SK-N-SH (cell line): ENCODE results near the gene TRAK1. TPM values are rescaled to one million over a fixed set of nuclear protein-coding genes. Genes with fewer than 3 reads are reported as not detected.

Experiments used
- CTCF ChIA-PET: fragments of 300-600, 350-600 bp; formaldehyde crosslinking; extraction: SDS; loops from one replicate; lab custom pipeline; 2021; lab: Yijun Ruan, JAX
- POLR2A ChIA-PET: fragments of 350-600 bp; sonication (Branson Sonifier 250); formaldehyde crosslinking; extraction: SDS; loops from one replicate; lab custom pipeline; 2020; ENCODE audit warnings: antibody characterized with exemption, inconsistent platforms; lab: Yijun Ruan, JAX
- DNase-seq: peaks from one replicate; pipeline ENCODE4 v3.0.0; 2012
- H2AFZ ChIP-seq: fragments of 200-600 bp; sonication (generic); 2 replicates; pipeline ENCODE4 v1.8.1; 2016; ENCODE audit warnings: antibody characterized with exemption, mild to moderate bottlenecking, low read depth
- H3F3A ChIP-seq: fragments of 200-600 bp; sonication (generic); replicated peaks from 2 replicates; pipeline ENCODE3; 2016; ENCODE audit warnings: antibody characterized with exemption, mild to moderate bottlenecking; ENCODE audit not compliant: insufficient read depth
- H3K27ac ChIP-seq, 2 experiments: fragments of 200-500 bp in 1 of 2; fragments of 200-600 bp in 1 of 2; sonication (Bioruptor generic) in 1 of 2; sonication (generic), shearing (Covaris generic) in 1 of 2; 2 replicates each; pipeline versions ENCODE4 v1.5.1 to v1.6.1; 2014 to 2016; ENCODE audit warnings: low read depth in 2 of 2, inconsistent platforms in 1 of 2, low read length in 1 of 2, mild to moderate bottlenecking in 1 of 2, mixed read lengths in 1 of 2
- H3K27me3 ChIP-seq: fragments of 200-600 bp; sonication (generic), shearing (Covaris generic); 2 replicates; pipeline ENCODE4 v1.6.1; 2016; ENCODE audit warnings: mixed run types; ENCODE audit not compliant: insufficient read depth
- H3K36me3 ChIP-seq, 2 experiments: fragments of 200-500 bp in 1 of 2; fragments of 200-600 bp in 1 of 2; sonication (Bioruptor generic) in 1 of 2; sonication (generic) in 1 of 2; replicated peaks in 1 of 2; 2 replicates each; pipeline versions ENCODE3 to v1.5.1; 2014 to 2016; ENCODE audit warnings: low read length in 1 of 2, mild to moderate bottlenecking in 1 of 2; ENCODE audit not compliant: insufficient read depth in 2 of 2, control insufficient read depth in 1 of 2
- H3K4me1 ChIP-seq, 2 experiments: fragments of 200-500 bp in 1 of 2; fragments of 200-600 bp in 1 of 2; sonication (Bioruptor generic) in 1 of 2; sonication (generic), shearing (Covaris generic) in 1 of 2; 2 replicates each; pipeline versions ENCODE4 v1.5.1 to v1.6.1; 2014 to 2016; ENCODE audit warnings: low read depth in 1 of 2, low read length in 1 of 2, mixed run types in 1 of 2; ENCODE audit not compliant: insufficient read depth in 2 of 2, control insufficient read depth in 1 of 2
- H3K4me2 ChIP-seq: fragments of 200-600 bp; sonication (generic), shearing (Covaris generic); 2 replicates; pipeline ENCODE4 v1.6.1; 2017; ENCODE audit warnings: mixed run types
- H3K4me3 ChIP-seq, 2 experiments: fragments of 200-500 bp in 1 of 2; fragments of 200-600 bp in 1 of 2; sonication (Bioruptor generic) in 1 of 2; sonication (generic), shearing (Covaris generic) in 1 of 2; 2 replicates each; pipeline versions ENCODE4 v1.5.1 to v1.8.1; 2014 to 2016; ENCODE audit warnings: low read depth in 2 of 2, inconsistent platforms in 1 of 2, low read length in 1 of 2, mild to moderate bottlenecking in 1 of 2, mixed read lengths in 1 of 2, moderate library complexity in 1 of 2
- H3K79me2 ChIP-seq: fragments of 200-600 bp; sonication (generic); 2 replicates; pipeline ENCODE4 v1.8.1; 2017; ENCODE audit warnings: mild to moderate bottlenecking; ENCODE audit not compliant: insufficient read depth
- H3K9ac ChIP-seq: fragments of 200-600 bp; sonication (generic); 2 replicates; pipeline ENCODE4 v1.6.1; 2017; ENCODE audit warnings: mixed run types
- H3K9me2 ChIP-seq: fragments of 200-600 bp; sonication (generic); 2 replicates; pipeline ENCODE4 v1.6.1; 2017; ENCODE audit warnings: mixed run types
- H3K9me3 ChIP-seq: fragments of 200-600 bp; sonication (generic); 2 replicates; pipeline ENCODE4 v1.6.1; 2017; ENCODE audit warnings: mixed run types, mild to moderate bottlenecking, moderate library complexity
- H4K20me1 ChIP-seq: fragments of 200-600 bp; sonication (generic); 2 replicates; pipeline ENCODE4 v1.6.1; 2017; ENCODE audit warnings: mild to moderate bottlenecking, mixed run types; ENCODE audit not compliant: insufficient read depth
- EZH2phosphoT487 ChIP-seq: fragments of 200-600 bp; sonication (generic); IDR thresholded peaks from 2 replicates; pipeline ENCODE4 v1.6.1; 2017; ENCODE audit warnings: low read depth, mixed run types, mild to moderate bottlenecking, antibody characterized with exemption, moderate library complexity, borderline replicate concordance
- FOXM1 ChIP-seq: IDR thresholded peaks from 2 replicates; pipeline ENCODE4 v1.4.0; 2012; ENCODE audit warnings: low read depth, mild to moderate bottlenecking
- GABPA ChIP-seq: IDR thresholded peaks from 2 replicates; pipeline ENCODE4 v1.4.0; 2012; ENCODE audit warnings: low read depth, mild to moderate bottlenecking
- GATA2 ChIP-seq: sonication (generic); formaldehyde crosslinking; IDR thresholded peaks from 2 replicates; pipeline ENCODE4 v1.5.0; 2020; ENCODE audit warnings: mild to moderate bottlenecking, missing genetic modification reagents
- JUND ChIP-seq: IDR thresholded peaks from 2 replicates; pipeline ENCODE4 v1.4.0; 2012
- MEF2A ChIP-seq: IDR thresholded peaks from 2 replicates; pipeline ENCODE4 v1.4.0; 2012; ENCODE audit warnings: low read depth, borderline replicate concordance
- NRF1 ChIP-seq: IDR thresholded peaks from 2 replicates; pipeline ENCODE4 v1.6.1; 2012; ENCODE audit warnings: low read depth, mild to moderate bottlenecking, low read length
- RAD21 ChIP-seq: IDR thresholded peaks from 2 replicates; pipeline ENCODE4 v1.6.1; 2012; ENCODE audit warnings: mild to moderate bottlenecking, low read length
- RCOR1 ChIP-seq: fragments of 150-350 bp; IDR thresholded peaks from 2 replicates; pipeline ENCODE4 v1.6.1; 2017; ENCODE audit warnings: antibody characterized with exemption, low read length
- RXRA ChIP-seq: IDR thresholded peaks from 2 replicates; pipeline ENCODE4 v1.4.0; 2012; ENCODE audit warnings: low read depth, mild to moderate bottlenecking, borderline replicate concordance
- SMC3 ChIP-seq: IDR thresholded peaks from 2 replicates; pipeline ENCODE4 v1.6.1; 2012; ENCODE audit warnings: low read depth, low read length, improper control_type of control experiment
- WGBS: methylation state at CpG from one replicate; pipeline ENCODE4 v1.1.6; 2017; ENCODE audit warnings: low lambda C conversion rate; 5-methylcytosine and 5-hydroxymethylcytosine counted together
- polyA plus RNA-seq, 3 experiments: library from polyadenylated mRNA; depleted of rRNA; stranded (reverse); fragments of >200 nt; gene quantifications; 2 replicates each; pipeline ENCODE4 v1.2.3, GENCODE V29; 2012
- TF ChIP-seq, protein P1 (sequence below): IDR thresholded peaks from 2 replicates; pipeline ENCODE4 v1.4.0; 2012; ENCODE audit warnings: low read depth
- TF ChIP-seq, protein P2 (sequence below): fragments of 150-350 bp; IDR thresholded peaks from 2 replicates; pipeline ENCODE4 v1.6.1; 2017; ENCODE audit warnings: antibody characterized with exemption, low read length, low read depth, borderline replicate concordance
- TF ChIP-seq, protein P3 (sequence below): IDR thresholded peaks from 2 replicates; pipeline ENCODE4; 2012
- TF ChIP-seq, protein P4 (sequence below): IDR thresholded peaks from 2 replicates; pipeline ENCODE4 v1.4.0; 2012; ENCODE audit warnings: low read depth, borderline replicate concordance
- TF ChIP-seq, protein P5 (sequence below): fragments of 150-350 bp; IDR thresholded peaks from 2 replicates; pipeline ENCODE4 v1.6.1; 2016; ENCODE audit warnings: mild to moderate bottlenecking, low read depth, low read length
- TF ChIP-seq, protein P6 (sequence below): IDR thresholded peaks from 2 replicates; pipeline ENCODE4 v1.6.1; 2012; ENCODE audit warnings: mild to moderate bottlenecking, low read depth, low read length, moderate library complexity
- TF ChIP-seq, protein P7 (sequence below): IDR thresholded peaks from 2 replicates; pipeline ENCODE4 v1.4.0; 2012; ENCODE audit warnings: low read depth, borderline replicate concordance

Gene TRAK1
- polyA plus RNA-seq, 1 of the 3 experiments (the other 2 are of a cell fraction) = 12.5 TPM

DNA sequence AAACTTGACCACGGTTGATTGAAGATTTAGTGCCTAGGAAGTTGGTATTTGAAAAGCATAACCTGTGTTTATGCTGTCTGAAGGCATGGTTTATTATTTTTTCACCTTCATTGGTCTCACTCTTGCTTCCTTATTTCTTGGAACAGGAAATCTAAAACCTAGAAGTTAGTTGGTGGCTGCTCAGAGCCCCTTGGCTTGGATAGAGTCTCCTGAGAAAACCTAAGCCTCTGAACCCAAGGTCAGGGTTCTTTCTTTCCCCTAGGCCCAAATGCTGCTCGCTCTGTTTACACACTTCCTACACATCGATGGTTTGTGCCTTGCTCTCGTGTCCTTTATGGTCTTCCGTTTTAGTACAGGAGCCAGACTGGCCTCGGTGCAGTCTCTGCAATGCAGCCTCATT is 82.2 kb downstream of the TRAK1 start:
- H3K27me3 ChIP-seq = no peaks in the 10 kb centered on the region
- TF ChIP-seq, protein P1, sequence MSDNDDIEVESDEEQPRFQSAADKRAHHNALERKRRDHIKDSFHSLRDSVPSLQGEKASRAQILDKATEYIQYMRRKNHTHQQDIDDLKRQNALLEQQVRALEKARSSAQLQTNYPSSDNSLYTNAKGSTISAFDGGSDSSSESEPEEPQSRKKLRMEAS = no peak
- TF ChIP-seq JUND = no peak
- TF ChIP-seq, protein P2, sequence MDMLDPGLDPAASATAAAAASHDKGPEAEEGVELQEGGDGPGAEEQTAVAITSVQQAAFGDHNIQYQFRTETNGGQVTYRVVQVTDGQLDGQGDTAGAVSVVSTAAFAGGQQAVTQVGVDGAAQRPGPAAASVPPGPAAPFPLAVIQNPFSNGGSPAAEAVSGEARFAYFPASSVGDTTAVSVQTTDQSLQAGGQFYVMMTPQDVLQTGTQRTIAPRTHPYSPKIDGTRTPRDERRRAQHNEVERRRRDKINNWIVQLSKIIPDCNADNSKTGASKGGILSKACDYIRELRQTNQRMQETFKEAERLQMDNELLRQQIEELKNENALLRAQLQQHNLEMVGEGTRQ = no peak
- no peak for TF ChIP-seq GATA2 (CRISPR knock-in tag)
- no peak for TF ChIP-seq RCOR1
- TF ChIP-seq EZH2phosphoT487 = no peak
- TF ChIP-seq, protein P3, sequence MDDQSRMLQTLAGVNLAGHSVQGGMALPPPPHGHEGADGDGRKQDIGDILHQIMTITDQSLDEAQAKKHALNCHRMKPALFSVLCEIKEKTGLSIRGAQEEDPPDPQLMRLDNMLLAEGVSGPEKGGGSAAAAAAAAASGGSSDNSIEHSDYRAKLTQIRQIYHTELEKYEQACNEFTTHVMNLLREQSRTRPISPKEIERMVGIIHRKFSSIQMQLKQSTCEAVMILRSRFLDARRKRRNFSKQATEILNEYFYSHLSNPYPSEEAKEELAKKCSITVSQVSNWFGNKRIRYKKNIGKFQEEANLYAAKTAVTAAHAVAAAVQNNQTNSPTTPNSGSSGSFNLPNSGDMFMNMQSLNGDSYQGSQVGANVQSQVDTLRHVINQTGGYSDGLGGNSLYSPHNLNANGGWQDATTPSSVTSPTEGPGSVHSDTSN = no peak
- no peak for TF ChIP-seq RXRA
- TF ChIP-seq RAD21 = no peak
- TF ChIP-seq, protein P4, sequence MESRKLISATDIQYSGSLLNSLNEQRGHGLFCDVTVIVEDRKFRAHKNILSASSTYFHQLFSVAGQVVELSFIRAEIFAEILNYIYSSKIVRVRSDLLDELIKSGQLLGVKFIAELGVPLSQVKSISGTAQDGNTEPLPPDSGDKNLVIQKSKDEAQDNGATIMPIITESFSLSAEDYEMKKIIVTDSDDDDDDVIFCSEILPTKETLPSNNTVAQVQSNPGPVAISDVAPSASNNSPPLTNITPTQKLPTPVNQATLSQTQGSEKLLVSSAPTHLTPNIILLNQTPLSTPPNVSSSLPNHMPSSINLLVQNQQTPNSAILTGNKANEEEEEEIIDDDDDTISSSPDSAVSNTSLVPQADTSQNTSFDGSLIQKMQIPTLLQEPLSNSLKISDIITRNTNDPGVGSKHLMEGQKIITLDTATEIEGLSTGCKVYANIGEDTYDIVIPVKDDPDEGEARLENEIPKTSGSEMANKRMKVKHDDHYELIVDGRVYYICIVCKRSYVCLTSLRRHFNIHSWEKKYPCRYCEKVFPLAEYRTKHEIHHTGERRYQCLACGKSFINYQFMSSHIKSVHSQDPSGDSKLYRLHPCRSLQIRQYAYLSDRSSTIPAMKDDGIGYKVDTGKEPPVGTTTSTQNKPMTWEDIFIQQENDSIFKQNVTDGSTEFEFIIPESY = no peak
- no peak for TF ChIP-seq SMC3
- no peak for TF ChIP-seq GABPA
- TF ChIP-seq, protein P5, sequence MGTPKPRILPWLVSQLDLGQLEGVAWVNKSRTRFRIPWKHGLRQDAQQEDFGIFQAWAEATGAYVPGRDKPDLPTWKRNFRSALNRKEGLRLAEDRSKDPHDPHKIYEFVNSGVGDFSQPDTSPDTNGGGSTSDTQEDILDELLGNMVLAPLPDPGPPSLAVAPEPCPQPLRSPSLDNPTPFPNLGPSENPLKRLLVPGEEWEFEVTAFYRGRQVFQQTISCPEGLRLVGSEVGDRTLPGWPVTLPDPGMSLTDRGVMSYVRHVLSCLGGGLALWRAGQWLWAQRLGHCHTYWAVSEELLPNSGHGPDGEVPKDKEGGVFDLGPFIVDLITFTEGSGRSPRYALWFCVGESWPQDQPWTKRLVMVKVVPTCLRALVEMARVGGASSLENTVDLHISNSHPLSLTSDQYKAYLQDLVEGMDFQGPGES = no peak
- no peak for TF ChIP-seq NRF1
- TF ChIP-seq MEF2A = no peak
- TF ChIP-seq, protein P6, sequence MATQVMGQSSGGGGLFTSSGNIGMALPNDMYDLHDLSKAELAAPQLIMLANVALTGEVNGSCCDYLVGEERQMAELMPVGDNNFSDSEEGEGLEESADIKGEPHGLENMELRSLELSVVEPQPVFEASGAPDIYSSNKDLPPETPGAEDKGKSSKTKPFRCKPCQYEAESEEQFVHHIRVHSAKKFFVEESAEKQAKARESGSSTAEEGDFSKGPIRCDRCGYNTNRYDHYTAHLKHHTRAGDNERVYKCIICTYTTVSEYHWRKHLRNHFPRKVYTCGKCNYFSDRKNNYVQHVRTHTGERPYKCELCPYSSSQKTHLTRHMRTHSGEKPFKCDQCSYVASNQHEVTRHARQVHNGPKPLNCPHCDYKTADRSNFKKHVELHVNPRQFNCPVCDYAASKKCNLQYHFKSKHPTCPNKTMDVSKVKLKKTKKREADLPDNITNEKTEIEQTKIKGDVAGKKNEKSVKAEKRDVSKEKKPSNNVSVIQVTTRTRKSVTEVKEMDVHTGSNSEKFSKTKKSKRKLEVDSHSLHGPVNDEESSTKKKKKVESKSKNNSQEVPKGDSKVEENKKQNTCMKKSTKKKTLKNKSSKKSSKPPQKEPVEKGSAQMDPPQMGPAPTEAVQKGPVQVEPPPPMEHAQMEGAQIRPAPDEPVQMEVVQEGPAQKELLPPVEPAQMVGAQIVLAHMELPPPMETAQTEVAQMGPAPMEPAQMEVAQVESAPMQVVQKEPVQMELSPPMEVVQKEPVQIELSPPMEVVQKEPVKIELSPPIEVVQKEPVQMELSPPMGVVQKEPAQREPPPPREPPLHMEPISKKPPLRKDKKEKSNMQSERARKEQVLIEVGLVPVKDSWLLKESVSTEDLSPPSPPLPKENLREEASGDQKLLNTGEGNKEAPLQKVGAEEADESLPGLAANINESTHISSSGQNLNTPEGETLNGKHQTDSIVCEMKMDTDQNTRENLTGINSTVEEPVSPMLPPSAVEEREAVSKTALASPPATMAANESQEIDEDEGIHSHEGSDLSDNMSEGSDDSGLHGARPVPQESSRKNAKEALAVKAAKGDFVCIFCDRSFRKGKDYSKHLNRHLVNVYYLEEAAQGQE = no peak
- TF ChIP-seq FOXM1 = no peak
- TF ChIP-seq, protein P7, sequence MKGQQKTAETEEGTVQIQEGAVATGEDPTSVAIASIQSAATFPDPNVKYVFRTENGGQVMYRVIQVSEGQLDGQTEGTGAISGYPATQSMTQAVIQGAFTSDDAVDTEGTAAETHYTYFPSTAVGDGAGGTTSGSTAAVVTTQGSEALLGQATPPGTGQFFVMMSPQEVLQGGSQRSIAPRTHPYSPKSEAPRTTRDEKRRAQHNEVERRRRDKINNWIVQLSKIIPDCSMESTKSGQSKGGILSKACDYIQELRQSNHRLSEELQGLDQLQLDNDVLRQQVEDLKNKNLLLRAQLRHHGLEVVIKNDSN = no peak
- TF ChIP-seq, all 33 proteins: peak for 0
- H3F3A ChIP-seq = peaks cover 3% of the 10 kb centered on the region
- ChIA-PET POLR2A (no interaction called here), CTCF (interaction anchor here (1.2 kb wide), 1 partner anchor 18 kb away, joined by 5 read pairs; no protein-coding TSS in a partner anchor)
- H3K36me3 ChIP-seq = no peaks in the 10 kb centered on the region
- H3K79me2 ChIP-seq = no peaks in the 10 kb centered on the region
- H3K9me2 ChIP-seq = no peaks in the 10 kb centered on the region
- no peaks in the 10 kb centered on the region for H3K9me3 ChIP-seq
- H3K27ac ChIP-seq = no peak overlapping the region
- DNase-seq = no peak
- no peak overlapping the region for H3K9ac ChIP-seq
- H3K4me2 ChIP-seq = no peak overlapping the region
- WGBS = 94% methylated on average over 6 of the region's 6 CpGs
- H4K20me1 ChIP-seq = no peaks in the 10 kb centered on the region
- H3K4me1 ChIP-seq = peaks cover 0 to 9% of the 10 kb centered on the region in 2 experiments; a peak in 1 of 4 replicates
- no peak overlapping the region for H2AFZ ChIP-seq
- no peak overlapping the region for H3K4me3 ChIP-seq
